HG03354 (cell line): ENCODE data around the gene FGF23.

Experiments used
- ATAC-seq: cut with Tn5 transposase; IDR thresholded peaks from one replicate; pipeline ENCODE4 v1.9.1; 2021; ENCODE audit warnings: mild to moderate bottlenecking; ENCODE audit not compliant: unreplicated experiment, poor library complexity, severe bottlenecking

Gene FGF23

GRCh38 chr12:4387607-4388006 lies 8.1 kb upstream of the FGF23 start:
- no peak for ATAC-seq

- ATAC-seq = no peak
Observed at GRCh38 chr12:4386801-4387200, 7.3 kb upstream of the FGF23 start.

GRCh38 chr12:4383304-4383865 lies 3.9 kb upstream of the FGF23 start:
- no peak for ATAC-seq

GRCh38 chr12:4380332-4380731 lies 820 bp upstream of the FGF23 start:
- ATAC-seq = no peak

GRCh38 chr12:4378772-4379171 lies 740 bp downstream of the FGF23 start:
- no peak for ATAC-seq

GRCh38 chr12:4375449-4375848 lies 4.1 kb downstream of the FGF23 start:
- ATAC-seq = no peak

- no peak for ATAC-seq
Observed at GRCh38 chr12:4372653-4373052, 6.9 kb downstream of the FGF23 start.

- ATAC-seq = no peak
Observed at GRCh38 chr12:4370265-4370664, 9.2 kb downstream of the FGF23 start.

GRCh38 chr12:4369548-4369947 lies 10.0 kb downstream of the FGF23 start:
- no peak for ATAC-seq

GRCh38 chr12:4366090-4366489 lies 13.4 kb downstream of the FGF23 start:
- no peak for ATAC-seq

GRCh38 chr12:4356041-4356327 lies 23.5 kb downstream of the FGF23 start:
- no peak for ATAC-seq

- ATAC-seq = no peak
Observed at GRCh38 chr12:4355156-4356040, 24.1 kb downstream of the FGF23 start.

GRCh38 chr12:4353785-4354208 lies 25.7 kb downstream of the FGF23 start:
- ATAC-seq = no peak

- no peak for ATAC-seq
Observed at GRCh38 chr12:4346931-4347330, 32.6 kb downstream of the FGF23 start.

- no peak for ATAC-seq
Observed at GRCh38 chr12:4331842-4332241, 47.7 kb downstream of the FGF23 start.

- ATAC-seq = no peak
Observed at GRCh38 chr12:4331221-4331620, 48.3 kb downstream of the FGF23 start.

GRCh38 chr12:4330203-4330602 lies 49.3 kb downstream of the FGF23 start:
- no peak for ATAC-seq

- no peak for ATAC-seq
Observed at GRCh38 chr12:4327293-4327692, 52.2 kb downstream of the FGF23 start.

GRCh38 chr12:4325966-4326365 lies 53.5 kb downstream of the FGF23 start:
- no peak for ATAC-seq

GRCh38 chr12:4324366-4324765 lies 55.1 kb downstream of the FGF23 start:
- ATAC-seq = no peak

- no peak for ATAC-seq
Observed at GRCh38 chr12:4323396-4323795, 56.1 kb downstream of the FGF23 start.

GRCh38 chr12:4322726-4323125 lies 56.8 kb downstream of the FGF23 start:
- ATAC-seq = no peak
